ENCODE measurements around the gene NRG3. TPM values are rescaled to one million over a fixed set of nuclear protein-coding genes. Genes with fewer than 3 reads are reported as not detected.

The NRG3 gene
- total RNA-seq, 1 donor from 2014 or later = not detected

DNA sequence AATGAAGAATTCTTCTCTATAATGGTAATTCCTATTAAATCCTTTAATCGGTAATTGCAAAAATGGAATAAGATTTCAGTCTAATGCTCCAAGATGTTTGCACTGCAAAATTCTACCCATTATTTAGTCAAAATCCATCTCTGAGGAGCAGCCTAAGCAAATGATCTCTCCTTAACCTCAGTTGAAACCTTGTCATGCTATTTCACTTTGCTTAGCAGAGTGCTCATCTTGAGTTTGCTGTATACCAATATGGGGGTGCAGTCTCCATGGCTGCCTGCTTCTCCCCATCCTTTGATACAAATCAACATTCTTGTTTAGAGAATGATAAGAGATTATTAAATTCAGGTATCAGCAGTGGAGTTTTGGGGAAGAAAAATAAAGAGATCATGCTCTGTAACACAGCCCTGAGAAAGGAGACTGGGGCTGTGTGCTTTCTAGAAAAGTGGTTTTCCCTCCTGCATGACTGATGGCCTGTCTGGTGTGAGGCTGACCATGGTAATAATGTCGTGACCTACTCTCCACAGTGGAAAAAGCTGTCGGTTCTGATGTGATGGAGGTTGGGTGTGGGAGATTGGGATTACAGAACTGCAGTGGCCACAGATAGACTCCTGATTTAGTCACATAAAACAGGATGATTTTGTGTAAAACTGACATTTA lies 982.1 kb downstream of the NRG3 start:
- DNase-seq (ENCODE audit: low spot score) = no peak
- no peaks in the 10 kb centered on the region for H3K4me1 Mint-ChIP-seq (ENCODE audit: low read depth)
- no peak overlapping the region for H3K4me3 Mint-ChIP-seq (ENCODE audit: unreplicated experiment)
- peaks cover 2% of the 10 kb centered on the region for H3K27me3 Mint-ChIP-seq (ENCODE audit: low read depth)
- no peaks in the 10 kb centered on the region for H3K9me3 Mint-ChIP-seq (ENCODE audit: low read depth)
- no peaks in the 10 kb centered on the region for H3K36me3 Mint-ChIP-seq (ENCODE audit: low read depth)
- TF ChIP-seq CTCF (IDR thresholded peaks at IDR 0.05) = no peak
- H3K27ac Mint-ChIP-seq (ENCODE audit: unreplicated experiment) = no peak overlapping the region

GRCh38 chr10:82861889-82862288 lies 986.9 kb downstream of the NRG3 start:
- Mint-ChIP-seq H3K27ac (ENCODE audit: unreplicated experiment) (no peak overlapping the region), H3K36me3 (ENCODE audit: low read depth) (no peaks in the 10 kb centered on the region), H3K9me3 (ENCODE audit: low read depth) (no peaks in the 10 kb centered on the region), H3K4me3 (ENCODE audit: unreplicated experiment) (no peak overlapping the region), H3K27me3 (ENCODE audit: low read depth) (peaks cover 2% of the 10 kb centered on the region), H3K4me1 (ENCODE audit: low read depth) (no peaks in the 10 kb centered on the region)
- no peak for TF ChIP-seq CTCF (IDR thresholded peaks at IDR 0.05)
- no peak for DNase-seq (ENCODE audit: low spot score)

DNA sequence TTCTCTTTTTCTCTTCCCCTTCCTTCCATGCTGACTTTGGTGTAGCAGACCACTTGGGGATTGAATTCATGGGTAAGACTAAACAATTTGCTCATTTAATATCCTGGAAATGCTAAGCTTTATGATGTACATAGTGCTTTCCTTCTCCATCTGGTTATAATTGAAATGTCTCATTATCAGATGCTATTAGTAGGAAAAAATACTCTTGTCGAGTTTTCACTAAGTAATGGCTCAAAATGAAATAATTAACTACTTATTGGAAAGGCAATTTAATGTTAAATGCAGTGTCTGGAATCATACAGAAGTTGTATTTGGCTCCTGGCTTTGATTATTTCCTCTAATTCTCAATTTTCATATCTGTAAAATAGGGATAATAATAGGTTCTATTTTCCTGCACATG lies 990.4 kb downstream of the NRG3 start:
- H3K9me3 Mint-ChIP-seq (ENCODE audit: low read depth) = no peaks in the 10 kb centered on the region

GRCh38 chr10:82866424-82867020 lies 991.5 kb downstream of the NRG3 start:
- no peak for TF ChIP-seq CTCF (IDR thresholded peaks at IDR 0.05)
- peaks cover 4% of the 10 kb centered on the region for H3K27me3 Mint-ChIP-seq (ENCODE audit: low read depth)
- DNase-seq (ENCODE audit: low spot score) = no peak
- H3K4me3 Mint-ChIP-seq (ENCODE audit: unreplicated experiment) = no peak overlapping the region
- H3K9me3 Mint-ChIP-seq (ENCODE audit: low read depth) = no peaks in the 10 kb centered on the region
- H3K27ac Mint-ChIP-seq (ENCODE audit: unreplicated experiment) = no peak overlapping the region
- no peaks in the 10 kb centered on the region for H3K4me1 Mint-ChIP-seq (ENCODE audit: low read depth)
- no peaks in the 10 kb centered on the region for H3K36me3 Mint-ChIP-seq (ENCODE audit: low read depth)

More for the DNA sequence above, 990.4 kb downstream of the NRG3 start:
- no peak for TF ChIP-seq CTCF (IDR thresholded peaks at IDR 0.05)
- Mint-ChIP-seq H3K36me3 (ENCODE audit: low read depth) (no peaks in the 10 kb centered on the region), H3K4me1 (ENCODE audit: low read depth) (no peaks in the 10 kb centered on the region), H3K27ac (ENCODE audit: unreplicated experiment) (no peak overlapping the region), H3K4me3 (ENCODE audit: unreplicated experiment) (no peak overlapping the region), H3K27me3 (ENCODE audit: low read depth) (peaks cover 4% of the 10 kb centered on the region)
- DNase-seq (ENCODE audit: low spot score) = no peak

GRCh38 chr10:82867056-82867455 lies 992.1 kb downstream of the NRG3 start:
- Mint-ChIP-seq H3K4me3 (ENCODE audit: unreplicated experiment) (no peak overlapping the region), H3K27me3 (ENCODE audit: low read depth) (peaks cover 2% of the 10 kb centered on the region), H3K27ac (ENCODE audit: unreplicated experiment) (no peak overlapping the region), H3K36me3 (ENCODE audit: low read depth) (no peaks in the 10 kb centered on the region), H3K4me1 (ENCODE audit: low read depth) (no peaks in the 10 kb centered on the region), H3K9me3 (ENCODE audit: low read depth) (no peaks in the 10 kb centered on the region)
- no peak for DNase-seq (ENCODE audit: low spot score)
- no peak for TF ChIP-seq CTCF (IDR thresholded peaks at IDR 0.05)
